ENCODE measurements around the gene PAK5. TPM values are rescaled to one million over a fixed set of nuclear protein-coding genes. Genes with fewer than 3 reads are reported as not detected.

Gene PAK5
- total RNA-seq, 4 donors from 2014 or later: 0.07 TPM; not detected in 3

DNA sequence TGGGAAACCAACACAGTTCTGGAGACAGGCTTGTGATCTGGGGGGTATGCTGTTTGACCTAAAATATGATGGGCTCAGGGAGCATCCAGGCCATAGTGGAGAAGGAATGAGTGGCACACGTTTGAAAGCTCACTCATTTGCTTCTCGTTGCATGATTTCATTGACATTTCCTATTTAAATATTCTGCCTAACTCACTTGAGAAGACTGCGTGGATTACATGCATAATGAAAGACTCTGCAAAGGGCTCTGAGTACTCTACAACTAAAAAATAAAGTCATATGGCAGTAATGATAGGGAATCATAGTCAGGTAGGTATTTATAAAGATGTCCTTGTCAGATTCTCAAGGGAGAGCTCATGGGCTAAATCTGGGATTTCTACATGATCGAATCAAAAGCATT, 206.6 kb downstream of the PAK5 start:
- no peaks in the 10 kb centered on the region for H3K4me1 ChIP-seq
- H3K27ac ChIP-seq: no peak overlapping the region
- H3K27me3 ChIP-seq: no peaks in the 10 kb centered on the region
- H3K4me3 ChIP-seq: no peak overlapping the region
- DNase-seq: no peak
- TF ChIP-seq, protein P1, sequence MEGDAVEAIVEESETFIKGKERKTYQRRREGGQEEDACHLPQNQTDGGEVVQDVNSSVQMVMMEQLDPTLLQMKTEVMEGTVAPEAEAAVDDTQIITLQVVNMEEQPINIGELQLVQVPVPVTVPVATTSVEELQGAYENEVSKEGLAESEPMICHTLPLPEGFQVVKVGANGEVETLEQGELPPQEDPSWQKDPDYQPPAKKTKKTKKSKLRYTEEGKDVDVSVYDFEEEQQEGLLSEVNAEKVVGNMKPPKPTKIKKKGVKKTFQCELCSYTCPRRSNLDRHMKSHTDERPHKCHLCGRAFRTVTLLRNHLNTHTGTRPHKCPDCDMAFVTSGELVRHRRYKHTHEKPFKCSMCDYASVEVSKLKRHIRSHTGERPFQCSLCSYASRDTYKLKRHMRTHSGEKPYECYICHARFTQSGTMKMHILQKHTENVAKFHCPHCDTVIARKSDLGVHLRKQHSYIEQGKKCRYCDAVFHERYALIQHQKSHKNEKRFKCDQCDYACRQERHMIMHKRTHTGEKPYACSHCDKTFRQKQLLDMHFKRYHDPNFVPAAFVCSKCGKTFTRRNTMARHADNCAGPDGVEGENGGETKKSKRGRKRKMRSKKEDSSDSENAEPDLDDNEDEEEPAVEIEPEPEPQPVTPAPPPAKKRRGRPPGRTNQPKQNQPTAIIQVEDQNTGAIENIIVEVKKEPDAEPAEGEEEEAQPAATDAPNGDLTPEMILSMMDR (IDR thresholded peaks at IDR 0.05): no peak
- no peak for TF ChIP-seq POLR2A (IDR thresholded peaks at IDR 0.05)
- intact Hi-C loops (cut with DNase I; ENCODE audit: low total_unique reads): no loop called here
- no peaks in the 10 kb centered on the region for H3K36me3 ChIP-seq
- no peaks in the 10 kb centered on the region for H3K9me3 ChIP-seq

DNA sequence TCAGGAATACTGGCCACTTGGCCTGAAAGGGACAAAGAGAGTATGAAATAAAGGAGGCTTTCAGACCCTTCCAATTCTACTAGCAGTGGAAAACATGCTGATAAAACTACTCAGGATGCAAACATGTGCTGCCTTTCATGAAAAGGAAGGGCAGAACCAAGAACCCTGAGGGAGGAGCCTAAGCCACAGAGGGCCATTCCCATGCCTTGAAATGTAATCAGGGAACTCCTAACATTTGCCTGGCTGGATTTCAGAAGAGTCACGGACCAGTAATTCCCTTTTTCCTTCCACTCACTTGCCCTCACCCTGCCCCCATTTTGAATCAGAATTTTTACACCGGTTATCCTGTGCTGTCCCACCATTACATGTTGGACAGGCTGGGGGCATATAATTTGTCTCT, 208.3 kb downstream of the PAK5 start:
- Histone ChIP-seq H3K27ac (no peak overlapping the region), H3K36me3 (no peaks in the 10 kb centered on the region), H3K9me3 (no peaks in the 10 kb centered on the region), H3K4me1 (no peaks in the 10 kb centered on the region), H3K4me3 (no peak overlapping the region), H3K27me3 (no peaks in the 10 kb centered on the region)
- no peak for DNase-seq
- intact Hi-C loops (cut with DNase I; ENCODE audit: low total_unique reads): no loop called here
- TF ChIP-seq, protein P1 (IDR thresholded peaks at IDR 0.05): no peak
- TF ChIP-seq POLR2A (IDR thresholded peaks at IDR 0.05): no peak

DNA sequence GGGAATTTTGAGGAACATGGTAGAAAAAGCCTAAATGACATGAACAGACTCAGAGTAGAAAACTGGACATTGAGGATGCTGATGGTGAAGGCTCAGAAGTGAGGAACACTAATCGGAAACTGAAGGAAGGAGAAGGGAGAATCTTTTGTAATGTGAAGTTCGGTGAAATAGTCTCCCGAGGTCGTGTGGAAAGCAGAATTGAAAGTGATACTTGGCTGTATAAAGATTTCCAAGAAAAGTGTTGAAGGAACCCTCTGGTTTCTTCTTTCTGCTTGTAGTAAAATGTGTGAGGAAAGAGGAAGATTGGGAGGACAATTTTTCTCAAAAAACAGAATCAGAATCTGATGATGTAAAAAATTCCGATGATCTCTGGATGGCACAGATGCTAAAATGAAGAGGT, 209.0 kb downstream of the PAK5 start:
- TF ChIP-seq, protein P1 (IDR thresholded peaks at IDR 0.05): no peak
- no peak for TF ChIP-seq POLR2A (IDR thresholded peaks at IDR 0.05)
- H3K4me1 ChIP-seq: no peaks in the 10 kb centered on the region
- no peaks in the 10 kb centered on the region for H3K27me3 ChIP-seq
- H3K9me3 ChIP-seq: no peaks in the 10 kb centered on the region
- intact Hi-C loops (cut with DNase I; ENCODE audit: low total_unique reads): no loop called here
- H3K36me3 ChIP-seq: no peaks in the 10 kb centered on the region
- no peak for DNase-seq
- no peak overlapping the region for H3K4me3 ChIP-seq
- no peak overlapping the region for H3K27ac ChIP-seq

DNA sequence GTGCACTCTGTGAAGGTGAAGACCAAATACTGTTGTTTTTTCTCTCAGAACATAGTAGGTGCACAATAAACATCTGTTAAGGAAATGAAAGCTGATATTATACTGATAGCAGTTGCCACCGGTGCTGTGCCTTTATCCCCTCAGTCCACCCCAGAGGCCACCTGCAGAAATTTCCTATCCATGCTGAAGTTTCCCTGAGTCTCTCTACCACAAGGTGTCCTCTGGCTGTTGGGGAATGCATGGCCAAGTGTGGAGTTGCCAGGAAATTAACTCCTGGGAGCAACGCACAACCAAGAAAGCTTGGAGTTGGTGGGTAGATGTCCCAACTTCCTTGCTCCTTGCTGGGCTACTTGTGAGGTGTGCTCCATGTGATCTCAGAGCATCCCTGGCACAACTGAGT, 210.3 kb downstream of the PAK5 start:
- Histone ChIP-seq H3K36me3 (no peaks in the 10 kb centered on the region), H3K4me1 (no peaks in the 10 kb centered on the region), H3K27me3 (no peaks in the 10 kb centered on the region), H3K9me3 (no peaks in the 10 kb centered on the region), H3K4me3 (no peak overlapping the region), H3K27ac (no peak overlapping the region)
- DNase-seq: no peak
- intact Hi-C loops (cut with DNase I; ENCODE audit: low total_unique reads): no loop called here
- no peak for TF ChIP-seq POLR2A (IDR thresholded peaks at IDR 0.05)
- TF ChIP-seq, protein P1 (IDR thresholded peaks at IDR 0.05): no peak

DNA sequence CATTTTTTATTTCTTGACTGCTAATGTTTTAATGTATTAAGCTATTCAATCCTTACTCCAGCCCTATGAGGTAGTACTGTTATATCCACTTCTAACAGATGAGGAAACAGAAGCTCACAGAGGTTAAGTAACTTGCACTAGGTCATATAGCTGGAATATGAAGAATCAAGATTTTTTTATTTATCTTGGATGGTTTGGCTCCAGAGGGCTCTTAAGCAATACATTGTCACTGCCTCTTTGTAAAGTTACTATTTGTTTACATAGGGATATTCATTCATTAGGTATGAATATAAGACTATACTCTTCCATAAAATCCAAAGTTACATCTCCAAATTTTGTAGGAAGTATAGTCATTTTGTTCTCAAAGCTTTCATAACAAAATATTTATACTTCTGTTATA, 210.7 kb downstream of the PAK5 start:
- TF ChIP-seq, protein P1 (IDR thresholded peaks at IDR 0.05): no peak
- TF ChIP-seq POLR2A (IDR thresholded peaks at IDR 0.05): no peak
- no peaks in the 10 kb centered on the region for H3K4me1 ChIP-seq
- H3K36me3 ChIP-seq: no peaks in the 10 kb centered on the region
- intact Hi-C loops (cut with DNase I; ENCODE audit: low total_unique reads): no loop called here
- H3K27me3 ChIP-seq: no peaks in the 10 kb centered on the region
- no peak overlapping the region for H3K4me3 ChIP-seq
- H3K9me3 ChIP-seq: no peaks in the 10 kb centered on the region
- H3K27ac ChIP-seq: no peak overlapping the region
- DNase-seq: no peak

Data from uterus (tissue), 4 donors.